Measurements from ENCODE around the gene ARPP19.
A peak's percentile ranks its signal among the peaks of the same experiment; 100 is the strongest.
"Not testable (repeated sequence)": the region's sequence is repeated elsewhere in the genome, so short reads cannot be mapped to it uniquely, and the experiment has no call there.

ARPP19 gene

GRCh38 chr15:52512869-52513268 lies 56.0 kb downstream of the ARPP19 start:
- not testable (repeated sequence) for DNase-seq (ENCODE audit: low spot score)

GRCh38 chr15:52511084-52511483 lies 57.7 kb downstream of the ARPP19 start:
- no peak for DNase-seq (ENCODE audit: low spot score)

GRCh38 chr15:52509500-52510245 lies 59.2 kb downstream of the ARPP19 start:
- DNase-seq (ENCODE audit: low spot score): no peak

GRCh38 chr15:52506549-52506948 lies 62.3 kb downstream of the ARPP19 start:
- no peak for DNase-seq (ENCODE audit: low spot score)

GRCh38 chr15:52505151-52505550 lies 63.7 kb downstream of the ARPP19 start:
- no peak for DNase-seq (ENCODE audit: low spot score)

- no peak for DNase-seq (ENCODE audit: low spot score)
Measured at GRCh38 chr15:52503788-52504496, 64.9 kb downstream of the ARPP19 start.

GRCh38 chr15:52502608-52503007 lies 66.2 kb downstream of the ARPP19 start:
- DNase-seq (ENCODE audit: low spot score): no peak

- DNase-seq (ENCODE audit: low spot score): peak; percentile 51
Measured at GRCh38 chr15:52499506-52499905, 69.3 kb downstream of the ARPP19 start.

- no peak for DNase-seq (ENCODE audit: low spot score)
Measured at GRCh38 chr15:52498706-52499105, 70.1 kb downstream of the ARPP19 start.
